ENCODE measurements around the gene CUX1.

- TF ChIP-seq CTCF (IDR thresholded peaks at IDR 0.05) = no peak
- no peak for TF ChIP-seq POLR2A (IDR thresholded peaks at IDR 0.05)
- no peak for TF ChIP-seq POLR2AphosphoS5 (IDR thresholded peaks at IDR 0.05)
Observed at GRCh38 chr7:102254521-102254920, 437.1 kb downstream of the CUX1 start.
